HepG2 (cell line): ENCODE measurements around the gene TMEM190. TPM values are rescaled to one million over a fixed set of nuclear protein-coding genes. Genes with fewer than 3 reads are reported as not detected.

ENCODE experiments used
- ATAC-seq: fragments of 200-7000 bp; cut with Tn5 transposase; 3 replicates; pipeline ENCODE4 v1.9.1; 2020; ENCODE audit warnings: mild to moderate bottlenecking, moderate library complexity
- BruUV-seq: library from RNA; stranded (reverse); fragments of 400-500 nt; replicated peaks from 2 replicates; lab custom pipeline; 2021; lab: Mats Ljungman, UMichigan
- CTCF ChIA-PET: fragments of 300-600 bp; formaldehyde crosslinking; extraction: SDS; loops from one replicate; lab custom pipeline; 2021; ENCODE audit warnings: low total read pairs, inconsistent platforms, low intra/inter-chr PET ratio; lab: Yijun Ruan, JAX
- POLR2A ChIA-PET: fragments of 350-600 bp; sonication (Branson Sonifier 250); formaldehyde crosslinking; loops from one replicate; lab custom pipeline; 2020; ENCODE audit warnings: antibody characterized with exemption, inconsistent platforms; lab: Yijun Ruan, JAX
- DNase-seq: peaks from one replicate; pipeline ENCODE4 v3.0.0-alpha.2; 2015; ENCODE audit warnings: low spot score
- FAIRE-seq: peaks from 3 replicates; lab custom pipeline; 2011; peaks lifted over from hg19 to GRCh38; lab: Jason Lieb, UNC
- H2AFZ ChIP-seq: one replicate; pipeline ENCODE4 v1.6.1; 2011; ENCODE audit warnings: low read length, inconsistent platforms
- H3K27ac ChIP-seq: fragments of 300-600 bp; 3 replicates; pipeline ENCODE4 v1.8.0; 2011; ENCODE audit warnings: mixed run types, mild to moderate bottlenecking, mixed read lengths, low read length, inconsistent platforms; ENCODE audit not compliant: insufficient read depth; ENCODE audit errors: extremely low read length
- H3K27me3 ChIP-seq, 2 experiments: fragments of 200-600 bp in 1 of 2; 2 replicates in 1 of 2; 3 replicates in 1 of 2; pipeline versions ENCODE4 v1.6.0 to v1.8.0; 2011; ENCODE audit warnings: low read length in 2 of 2, mild to moderate bottlenecking in 2 of 2, moderate library complexity in 2 of 2, inconsistent platforms in 1 of 2; ENCODE audit not compliant: insufficient read depth in 2 of 2, control insufficient read depth in 1 of 2
- H3K36me3 ChIP-seq, 2 experiments: fragments of 200-600 bp in 1 of 2; replicated peaks in 1 of 2; 2 replicates in 1 of 2; 3 replicates in 1 of 2; pipeline versions ENCODE4 v1.5.1 to v1.8.0; 2011; ENCODE audit warnings: low read length in 2 of 2, inconsistent platforms in 1 of 2; ENCODE audit not compliant: insufficient read depth in 2 of 2, control insufficient read depth in 1 of 2
- H3K4me1 ChIP-seq: 2 replicates; pipeline ENCODE4 v1.5.1; 2012; ENCODE audit warnings: low read length, inconsistent platforms; ENCODE audit not compliant: insufficient read depth
- H3K4me2 ChIP-seq: 2 replicates; pipeline ENCODE4 v1.6.0; 2011; ENCODE audit warnings: low read depth, low read length, inconsistent platforms
- H3K4me3 ChIP-seq, 3 experiments: fragments of 200-600 bp in 1 of 3; sonication (generic), shearing (Covaris generic) in 1 of 3; replicated peaks in 1 of 3; 2 replicates each; pipeline ENCODE4 v1.5.1; 2011 to 2016; ENCODE audit warnings: low read length in 3 of 3, inconsistent platforms in 2 of 3, low read depth in 2 of 3, mild to moderate bottlenecking in 2 of 3, control low read depth in 1 of 3, mixed read lengths in 1 of 3; ENCODE audit not compliant: insufficient read depth in 1 of 3
- H3K79me2 ChIP-seq: one replicate; pipeline ENCODE4 v1.6.1; 2011; ENCODE audit warnings: low read length, inconsistent platforms; ENCODE audit not compliant: insufficient read depth
- H3K9ac ChIP-seq: 2 replicates; pipeline ENCODE4 v1.6.0; 2011; ENCODE audit warnings: mild to moderate bottlenecking, low read depth, low read length, inconsistent platforms; ENCODE audit not compliant: insufficient read depth
- H3K9me3 ChIP-seq: 2 replicates; pipeline ENCODE4 v1.5.1; 2012; ENCODE audit warnings: mild to moderate bottlenecking, low read length
- H4K20me1 ChIP-seq: 2 replicates; pipeline ENCODE4 v1.6.0; 2011; ENCODE audit warnings: inconsistent platforms, mild to moderate bottlenecking, low read length, moderate library complexity; ENCODE audit not compliant: insufficient read depth
- BCL6 ChIP-seq: IDR thresholded peaks from 2 replicates; pipeline ENCODE4 v1.6.1; 2016; ENCODE audit warnings: missing genetic modification reagents, missing compliant biosample characterization
- EP300 ChIP-seq, 3 experiments: sonication (generic) in 1 of 3; formaldehyde crosslinking in 1 of 3; IDR thresholded peaks; 2 replicates each; pipeline versions ENCODE4 v1.5.1 to v1.6.1; 2011 to 2020; ENCODE audit warnings: low read depth in 2 of 3, low read length in 2 of 3, borderline replicate concordance in 1 of 3, improper control_type of control experiment in 1 of 3, mild to moderate bottlenecking in 1 of 3, missing genetic modification reagents in 1 of 3, moderate library complexity in 1 of 3
- NFE2 ChIP-seq: sonication (generic); formaldehyde crosslinking; IDR thresholded peaks from 2 replicates; pipeline ENCODE4 v1.4.0; 2020; ENCODE audit warnings: missing genetic modification reagents
- RARA ChIP-seq: IDR thresholded peaks from 2 replicates; pipeline ENCODE4 v1.6.1; 2016; ENCODE audit warnings: missing genetic modification reagents, missing compliant biosample characterization
- SAFB2 ChIP-seq: sonication (generic); formaldehyde crosslinking; IDR thresholded peaks from 2 replicates; pipeline ENCODE4 v1.5.1; 2020; ENCODE audit warnings: missing genetic modification reagents, low read depth, mild to moderate bottlenecking, borderline replicate concordance
- TBL1XR1 ChIP-seq: fragments of 150-350 bp; IDR thresholded peaks from 2 replicates; pipeline ENCODE4 v1.6.1; 2014; ENCODE audit warnings: borderline replicate concordance, low read length; ENCODE audit not compliant: partially characterized antibody
- WGBS: methylation state at CpG from one replicate; pipeline ENCODE4 v1.1.6; 2017; ENCODE audit warnings: low lambda C conversion rate; 5-methylcytosine and 5-hydroxymethylcytosine counted together
- in situ Hi-C: cut with HindIII; loops from 2 replicates; pipeline ENCODE4 v1.10.0; 2017; ENCODE audit warnings: low pct_unique_long_range_greater_than_20kb; ENCODE audit not compliant: extremely low pct_ligation_motif_present
- intact Hi-C: fragments of 100-400 bp; cut with micrococcal nuclease; formaldehyde crosslinking; loops from one replicate; pipeline ENCODE4 v1.10.0; 2022; ENCODE audit not compliant: unreplicated experiment
- polyA plus RNA-seq, 8 experiments: library from polyadenylated mRNA; depleted of rRNA in 3 of 8; stranded (reverse) in 7 of 8; unstranded in 1 of 8; fragments of >200 nt; fragmentation: Illumina TruSeq in 4 of 8; extraction: Trizol in 4 of 8; gene quantifications; 2 replicates each; pipeline versions ENCODE4 v1.2.1 to v1.2.3, GENCODE V29; 2011 to 2016; ENCODE audit warnings: low read depth in 4 of 8, missing spikeins in 1 of 8, mixed read lengths in 1 of 8; ENCODE audit not compliant: insufficient read depth in 1 of 8
- total RNA-seq, 5 experiments: library from RNA; depleted of rRNA; stranded (reverse); fragments of >200 nt; fragmentation: Illumina TruSeq; extraction: Trizol; gene quantifications; 2 replicates each; pipeline ENCODE4 v1.2.3, GENCODE V29; 2016; ENCODE audit warnings: low read depth in 1 of 5
- TF ChIP-seq, protein P1 (sequence below): sonication (generic); formaldehyde crosslinking; IDR thresholded peaks from 2 replicates; pipeline ENCODE4 v1.4.0; 2020; ENCODE audit warnings: mild to moderate bottlenecking, missing genetic modification reagents, borderline replicate concordance
- TF ChIP-seq, protein P2 (sequence below): sonication (generic); formaldehyde crosslinking; IDR thresholded peaks from 2 replicates; pipeline ENCODE4 v1.9.0; 2021; ENCODE audit warnings: missing genetic modification reagents, borderline replicate concordance
- TF ChIP-seq, protein P3 (sequence below): sonication (generic); formaldehyde crosslinking; IDR thresholded peaks from 2 replicates; pipeline ENCODE4 v1.4.0; 2020; ENCODE audit warnings: missing genetic modification reagents
- TF ChIP-seq, protein P4 (sequence below): sonication (generic); formaldehyde crosslinking; IDR thresholded peaks from 2 replicates; pipeline ENCODE4 v1.8.0; 2022; ENCODE audit warnings: missing genetic modification reagents, mild to moderate bottlenecking, inconsistent platforms, borderline replicate concordance
- TF ChIP-seq, protein P5 (sequence below): conservative IDR thresholded peaks from 2 replicates; pipeline ENCODE4 v1.6.1; 2018; ENCODE audit warnings: missing genetic modification reagents

TMEM190 gene
- total and polyA plus RNA-seq, 2 of the 13 experiments (the other 11 are each of a cell fraction or from before 2014, with no cell fraction given), result 0.35 to 0.83 TPM

DNA sequence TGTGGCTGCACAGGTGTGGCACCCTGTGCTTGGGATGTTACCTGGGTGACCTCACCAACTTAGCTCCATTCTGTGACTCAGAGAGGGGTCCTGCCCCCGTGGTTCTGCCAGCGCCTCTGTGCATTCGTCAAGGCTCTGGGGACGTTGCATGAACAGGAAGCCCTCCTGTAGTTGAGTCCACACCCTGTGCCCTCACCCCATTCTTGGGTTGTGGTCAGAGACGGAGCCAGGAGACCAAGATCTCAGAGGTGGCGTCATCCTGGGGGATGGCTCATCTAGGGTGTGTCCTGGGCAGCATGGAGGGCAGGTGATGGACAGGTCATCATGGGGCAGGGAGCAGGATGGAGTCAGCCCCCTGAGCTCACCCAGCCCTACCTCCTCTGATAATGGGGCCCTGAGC, 24.6 kb upstream of the TMEM190 start:
- ChIA-PET POLR2A (interaction anchor here (0.9 to 1.8 kb wide), 2 partner anchors 13 to 18 kb away, joined by 3 to 4 read pairs; partner anchors contain the start of gene KMT5C), CTCF (no interaction called here)
- no TSS peak for BruUV-seq
- Histone ChIP-seq H3K79me2 (no peaks in the 10 kb centered on the region), H3K27ac (no peak overlapping the region), H3K9ac (no peak overlapping the region), H3K27me3 (peaks cover 7 to 48% of the 10 kb centered on the region in 2 experiments), H3K36me3 (no peaks in the 10 kb centered on the region; a peak in 1 of 5 replicates), H3K4me3 (no peak overlapping the region), H4K20me1 (0 out of 2 replicates have a peak, but pooled peaks cover 4% of the 10 kb centered on the region), H3K9me3 (no peaks in the 10 kb centered on the region), H2AFZ (no peak overlapping the region), H3K4me1 (peaks cover 19% of the 10 kb centered on the region), H3K4me2 (no peak overlapping the region)
- DNase-seq (no peak), FAIRE-seq (no peak), ATAC-seq (no peak)
- in situ Hi-C loops (no loop called here), intact Hi-C loops (no loop called here)
- no CpG with 5 or more reads among the region's 6 CpGs for WGBS
- TF ChIP-seq, protein P1, sequence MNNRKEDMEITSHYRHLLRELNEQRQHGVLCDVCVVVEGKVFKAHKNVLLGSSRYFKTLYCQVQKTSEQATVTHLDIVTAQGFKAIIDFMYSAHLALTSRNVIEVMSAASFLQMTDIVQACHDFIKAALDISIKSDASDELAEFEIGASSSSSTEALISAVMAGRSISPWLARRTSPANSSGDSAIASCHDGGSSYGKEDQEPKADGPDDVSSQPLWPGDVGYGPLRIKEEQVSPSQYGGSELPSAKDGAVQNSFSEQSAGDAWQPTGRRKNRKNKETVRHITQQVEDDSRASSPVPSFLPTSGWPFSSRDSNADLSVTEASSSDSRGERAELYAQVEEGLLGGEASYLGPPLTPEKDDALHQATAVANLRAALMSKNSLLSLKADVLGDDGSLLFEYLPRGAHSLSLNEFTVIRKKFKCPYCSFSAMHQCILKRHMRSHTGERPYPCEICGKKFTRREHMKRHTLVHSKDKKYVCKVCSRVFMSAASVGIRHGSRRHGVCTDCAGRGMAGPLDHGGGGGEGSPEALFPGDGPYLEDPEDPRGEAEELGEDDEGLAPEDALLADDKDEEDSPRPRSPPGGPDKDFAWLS (CRISPR knock-in tag), result no peak
- TF ChIP-seq NFE2 (CRISPR knock-in tag) (no peak), TBL1XR1 (no peak), BCL6 (no peak), SAFB2 (no peak), RARA (CRISPR knock-in tag) (no peak), EP300 (IDR thresholded peaks at IDR 0.05; ENCODE audit: low read depth in 2 of 2, low read length in 2 of 2) (no peak), EP300 (CRISPR knock-in tag; IDR thresholded peaks at IDR 0.05; ENCODE audit: borderline replicate concordance) (no peak)
- TF ChIP-seq, protein P2, sequence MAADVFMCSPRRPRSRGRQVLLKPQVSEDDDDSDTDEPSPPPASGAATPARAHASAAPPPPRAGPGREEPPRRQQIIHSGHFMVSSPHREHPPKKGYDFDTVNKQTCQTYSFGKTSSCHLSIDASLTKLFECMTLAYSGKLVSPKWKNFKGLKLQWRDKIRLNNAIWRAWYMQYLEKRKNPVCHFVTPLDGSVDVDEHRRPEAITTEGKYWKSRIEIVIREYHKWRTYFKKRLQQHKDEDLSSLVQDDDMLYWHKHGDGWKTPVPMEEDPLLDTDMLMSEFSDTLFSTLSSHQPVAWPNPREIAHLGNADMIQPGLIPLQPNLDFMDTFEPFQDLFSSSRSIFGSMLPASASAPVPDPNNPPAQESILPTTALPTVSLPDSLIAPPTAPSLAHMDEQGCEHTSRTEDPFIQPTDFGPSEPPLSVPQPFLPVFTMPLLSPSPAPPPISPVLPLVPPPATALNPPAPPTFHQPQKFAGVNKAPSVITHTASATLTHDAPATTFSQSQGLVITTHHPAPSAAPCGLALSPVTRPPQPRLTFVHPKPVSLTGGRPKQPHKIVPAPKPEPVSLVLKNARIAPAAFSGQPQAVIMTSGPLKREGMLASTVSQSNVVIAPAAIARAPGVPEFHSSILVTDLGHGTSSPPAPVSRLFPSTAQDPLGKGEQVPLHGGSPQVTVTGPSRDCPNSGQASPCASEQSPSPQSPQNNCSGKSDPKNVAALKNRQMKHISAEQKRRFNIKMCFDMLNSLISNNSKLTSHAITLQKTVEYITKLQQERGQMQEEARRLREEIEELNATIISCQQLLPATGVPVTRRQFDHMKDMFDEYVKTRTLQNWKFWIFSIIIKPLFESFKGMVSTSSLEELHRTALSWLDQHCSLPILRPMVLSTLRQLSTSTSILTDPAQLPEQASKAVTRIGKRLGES, result no peak
- TF ChIP-seq, protein P3, sequence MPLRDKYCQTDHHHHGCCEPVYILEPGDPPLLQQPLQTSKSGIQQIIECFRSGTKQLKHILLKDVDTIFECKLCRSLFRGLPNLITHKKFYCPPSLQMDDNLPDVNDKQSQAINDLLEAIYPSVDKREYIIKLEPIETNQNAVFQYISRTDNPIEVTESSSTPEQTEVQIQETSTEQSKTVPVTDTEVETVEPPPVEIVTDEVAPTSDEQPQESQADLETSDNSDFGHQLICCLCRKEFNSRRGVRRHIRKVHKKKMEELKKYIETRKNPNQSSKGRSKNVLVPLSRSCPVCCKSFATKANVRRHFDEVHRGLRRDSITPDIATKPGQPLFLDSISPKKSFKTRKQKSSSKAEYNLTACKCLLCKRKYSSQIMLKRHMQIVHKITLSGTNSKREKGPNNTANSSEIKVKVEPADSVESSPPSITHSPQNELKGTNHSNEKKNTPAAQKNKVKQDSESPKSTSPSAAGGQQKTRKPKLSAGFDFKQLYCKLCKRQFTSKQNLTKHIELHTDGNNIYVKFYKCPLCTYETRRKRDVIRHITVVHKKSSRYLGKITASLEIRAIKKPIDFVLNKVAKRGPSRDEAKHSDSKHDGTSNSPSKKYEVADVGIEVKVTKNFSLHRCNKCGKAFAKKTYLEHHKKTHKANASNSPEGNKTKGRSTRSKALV (CRISPR knock-in tag), result no peak
- TF ChIP-seq, protein P4, sequence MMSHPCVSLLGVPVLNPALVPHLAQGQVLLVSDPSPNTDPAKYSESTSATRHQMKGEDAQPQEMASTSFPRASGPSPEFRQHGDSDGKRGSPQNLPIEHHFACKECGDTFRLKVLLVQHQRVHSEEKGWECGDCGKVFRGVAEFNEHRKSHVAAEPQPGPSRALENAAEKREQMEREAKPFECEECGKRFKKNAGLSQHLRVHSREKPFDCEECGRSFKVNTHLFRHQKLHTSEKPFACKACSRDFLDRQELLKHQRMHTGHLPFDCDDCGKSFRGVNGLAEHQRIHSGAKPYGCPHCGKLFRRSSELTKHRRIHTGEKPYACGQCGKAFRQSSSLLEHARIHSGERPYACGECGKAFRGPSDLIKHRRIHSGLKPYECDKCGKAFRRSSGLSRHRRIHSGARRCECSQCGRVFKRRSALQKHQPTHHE, result no peak
- TF ChIP-seq, protein P5, sequence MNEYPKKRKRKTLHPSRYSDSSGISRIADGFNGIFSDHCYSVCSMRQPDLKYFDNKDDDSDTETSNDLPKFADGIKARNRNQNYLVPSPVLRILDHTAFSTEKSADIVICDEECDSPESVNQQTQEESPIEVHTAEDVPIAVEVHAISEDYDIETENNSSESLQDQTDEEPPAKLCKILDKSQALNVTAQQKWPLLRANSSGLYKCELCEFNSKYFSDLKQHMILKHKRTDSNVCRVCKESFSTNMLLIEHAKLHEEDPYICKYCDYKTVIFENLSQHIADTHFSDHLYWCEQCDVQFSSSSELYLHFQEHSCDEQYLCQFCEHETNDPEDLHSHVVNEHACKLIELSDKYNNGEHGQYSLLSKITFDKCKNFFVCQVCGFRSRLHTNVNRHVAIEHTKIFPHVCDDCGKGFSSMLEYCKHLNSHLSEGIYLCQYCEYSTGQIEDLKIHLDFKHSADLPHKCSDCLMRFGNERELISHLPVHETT, result no peak
